HG02623 (cell line): Measurements from ENCODE around the gene SNRPD3.
"Not testable (repeated sequence)": the region's sequence is repeated elsewhere in the genome, so short reads cannot be mapped to it uniquely, and the experiment has no call there.

Experiments
- ATAC-seq: cut with Tn5 transposase; IDR thresholded peaks from one replicate; pipeline ENCODE4 v1.9.1; 2021; ENCODE audit warnings: moderate library complexity; ENCODE audit not compliant: unreplicated experiment

SNRPD3 gene

DNA sequence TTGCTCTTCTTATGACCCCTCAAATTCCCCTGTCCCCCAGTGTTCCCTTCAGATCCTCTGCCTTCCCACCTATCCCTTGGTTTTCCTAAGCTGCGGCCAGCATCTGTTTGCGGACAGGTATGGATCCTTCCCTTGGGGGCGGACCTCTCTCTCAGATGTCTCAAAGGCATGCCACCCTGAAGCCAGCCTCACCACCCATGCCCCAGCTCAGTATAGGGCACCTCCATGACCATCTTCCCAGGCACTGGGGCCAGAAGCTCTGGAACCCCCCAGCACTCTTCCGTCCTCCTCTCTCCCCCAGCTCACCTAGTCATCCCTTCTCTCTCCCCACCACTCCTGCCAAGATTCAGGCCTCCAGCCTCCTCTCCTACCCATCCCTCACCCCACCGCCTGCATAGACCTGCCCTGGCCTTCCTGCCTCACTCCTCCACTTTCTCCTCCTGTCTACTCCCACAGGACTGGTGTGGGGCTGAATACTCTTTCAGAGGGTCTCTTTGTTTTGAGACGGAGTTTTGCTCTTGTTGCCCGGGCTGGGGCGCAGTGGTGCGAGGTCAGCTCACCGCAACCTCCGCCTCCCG, 34.9 kb downstream of the SNRPD3 start:
- ATAC-seq = no peak

- no peak for ATAC-seq
Observed at GRCh38 chr22:24591286-24591830, 35.6 kb downstream of the SNRPD3 start.

- ATAC-seq = no peak
Observed at GRCh38 chr22:24592058-24592850, 36.5 kb downstream of the SNRPD3 start.

- peak; percentile 62 for ATAC-seq
Observed at GRCh38 chr22:24592851-24593558, 37.2 kb downstream of the SNRPD3 start, which contains the start of gene LRRC75B. Gene LRRC75B, minus strand, starts transcription at chr22:24593073. Its CDS starts 34 bp downstream, at chr22:24593039.

DNA sequence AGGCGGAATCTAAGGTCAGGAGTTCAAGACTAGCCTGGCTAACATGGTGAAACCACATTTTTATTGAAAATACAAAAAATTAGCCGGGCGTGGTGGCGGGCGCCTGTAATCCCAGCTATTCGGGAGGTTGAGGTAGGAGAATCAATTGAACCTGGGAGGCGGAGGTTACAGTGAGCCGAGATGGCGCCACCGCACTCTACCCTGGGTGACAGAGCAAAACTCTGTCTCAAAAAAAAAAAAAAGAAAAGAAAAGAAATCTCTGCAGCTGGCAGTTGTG, 37.7 kb downstream of the SNRPD3 start:
- ATAC-seq = not testable (repeated sequence)

- no peak for ATAC-seq
Observed at GRCh38 chr22:24593836-24594568, 38.2 kb downstream of the SNRPD3 start.

DNA sequence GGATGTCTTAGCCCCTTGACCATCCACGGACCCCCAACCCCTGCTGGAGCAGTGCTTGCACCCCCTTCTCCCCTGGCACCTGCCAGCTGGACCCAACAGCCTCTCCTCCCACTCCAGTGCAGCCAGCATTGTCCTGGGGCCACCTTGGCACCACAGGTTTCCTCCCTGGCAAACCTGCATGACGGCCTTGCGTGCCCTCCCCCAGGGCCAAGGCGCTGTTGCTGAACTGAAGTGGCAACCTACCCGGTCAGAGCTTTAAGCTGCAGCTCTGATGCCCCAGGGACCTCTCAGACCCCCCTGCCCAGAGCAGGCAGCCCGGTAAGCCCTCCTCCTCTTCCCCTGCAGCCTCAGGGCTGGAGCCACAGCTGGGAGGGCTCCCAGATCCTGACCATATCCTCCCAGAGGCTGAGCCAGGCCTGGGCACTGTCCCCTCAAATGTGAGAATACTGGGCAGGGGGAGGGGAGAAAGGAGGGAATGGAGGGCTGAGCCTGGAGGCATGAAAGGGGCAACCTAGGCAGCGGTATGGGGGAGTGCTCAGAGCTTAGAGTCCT, 38.8 kb downstream of the SNRPD3 start:
- ATAC-seq = no peak

- no peak for ATAC-seq
Observed at GRCh38 chr22:24595228-24595627, 39.4 kb downstream of the SNRPD3 start.

DNA sequence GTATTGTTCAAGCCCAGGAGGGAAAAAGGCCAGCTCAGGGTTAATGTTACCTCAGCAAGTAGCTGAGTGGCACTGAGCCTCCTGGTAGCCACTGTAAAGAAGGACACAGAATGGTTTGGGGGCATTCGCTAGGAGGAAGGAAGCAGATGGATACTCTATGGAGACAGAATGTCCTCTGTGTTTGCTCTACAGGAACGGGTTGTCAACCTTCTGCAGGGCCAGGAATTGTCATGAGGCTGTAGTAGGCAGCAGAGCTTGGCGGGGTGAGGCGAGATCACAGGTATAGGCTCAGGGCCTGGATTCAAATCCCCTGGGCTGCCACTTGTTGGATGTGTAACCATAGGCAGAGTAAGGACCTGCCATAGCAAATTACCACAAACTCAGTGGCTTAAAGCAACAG, 40.1 kb downstream of the SNRPD3 start:
- no peak for ATAC-seq

DNA sequence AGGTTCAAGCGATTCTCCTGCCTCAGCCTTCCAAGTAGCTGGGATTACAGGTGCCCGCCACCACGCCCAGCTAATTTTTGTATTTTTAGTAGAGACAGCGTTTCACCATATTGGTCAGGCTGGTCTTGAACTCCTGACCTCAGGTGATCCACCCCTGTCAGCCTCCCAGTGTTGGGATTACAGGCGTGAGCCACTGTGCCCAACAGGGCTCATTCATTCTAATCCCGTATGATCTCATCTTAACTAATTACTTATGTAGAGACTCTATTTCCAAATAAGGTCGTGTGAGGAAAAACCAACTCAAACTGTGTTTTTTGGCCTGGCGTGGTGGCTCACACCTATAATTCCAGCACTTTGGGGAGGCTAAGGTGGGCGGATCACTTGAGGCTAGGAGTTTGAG, 41.3 kb downstream of the SNRPD3 start:
- not testable (repeated sequence) for ATAC-seq

GRCh38 chr22:24599514-24599913, 43.7 kb downstream of the SNRPD3 start:
- ATAC-seq = no peak

GRCh38 chr22:24599958-24600715, 44.3 kb downstream of the SNRPD3 start:
- not testable (repeated sequence) for ATAC-seq

DNA sequence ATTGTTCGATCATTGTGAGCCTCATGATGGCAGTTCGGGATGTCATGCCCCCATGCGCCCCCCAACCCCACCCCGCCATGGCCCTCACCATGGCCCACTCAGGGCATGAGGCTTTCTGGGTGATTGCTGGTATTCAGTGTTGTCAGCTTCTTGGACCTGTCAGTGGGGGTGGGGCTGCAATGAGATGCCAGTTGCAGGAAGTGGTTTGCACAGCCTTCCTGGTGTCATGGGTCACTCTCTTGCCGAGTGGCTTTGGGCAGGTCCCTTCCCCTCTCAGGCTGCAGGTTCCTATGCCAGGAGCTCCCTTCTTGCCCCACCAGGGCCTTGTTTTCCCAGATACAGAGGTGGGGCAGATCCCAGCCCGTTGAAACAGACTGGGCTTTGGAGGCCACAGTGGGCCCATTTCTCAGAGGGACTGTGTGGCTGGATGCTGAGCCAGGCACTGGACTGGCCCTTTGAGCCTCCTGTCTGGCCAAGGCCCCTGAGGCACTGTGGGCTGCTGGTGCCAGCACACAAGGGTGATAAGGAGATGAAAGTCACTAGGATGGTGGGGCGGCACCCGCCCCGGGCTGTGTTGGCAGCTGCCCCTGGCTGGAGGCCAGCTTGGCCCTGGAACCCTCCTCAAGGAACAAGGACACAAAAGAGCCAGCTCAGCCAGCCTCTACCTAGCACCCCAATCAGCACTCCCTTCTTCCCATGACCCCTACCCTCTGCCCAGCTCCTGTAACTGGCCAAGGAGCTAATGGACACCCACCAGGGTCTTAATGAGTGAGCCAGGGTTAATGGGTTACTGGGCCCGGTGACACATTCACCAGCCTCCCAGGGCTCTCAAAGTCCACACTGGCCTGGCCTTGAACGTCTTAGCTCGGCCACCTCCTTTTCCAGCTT, 45.7 kb downstream of the SNRPD3 start:
- no peak for ATAC-seq

DNA sequence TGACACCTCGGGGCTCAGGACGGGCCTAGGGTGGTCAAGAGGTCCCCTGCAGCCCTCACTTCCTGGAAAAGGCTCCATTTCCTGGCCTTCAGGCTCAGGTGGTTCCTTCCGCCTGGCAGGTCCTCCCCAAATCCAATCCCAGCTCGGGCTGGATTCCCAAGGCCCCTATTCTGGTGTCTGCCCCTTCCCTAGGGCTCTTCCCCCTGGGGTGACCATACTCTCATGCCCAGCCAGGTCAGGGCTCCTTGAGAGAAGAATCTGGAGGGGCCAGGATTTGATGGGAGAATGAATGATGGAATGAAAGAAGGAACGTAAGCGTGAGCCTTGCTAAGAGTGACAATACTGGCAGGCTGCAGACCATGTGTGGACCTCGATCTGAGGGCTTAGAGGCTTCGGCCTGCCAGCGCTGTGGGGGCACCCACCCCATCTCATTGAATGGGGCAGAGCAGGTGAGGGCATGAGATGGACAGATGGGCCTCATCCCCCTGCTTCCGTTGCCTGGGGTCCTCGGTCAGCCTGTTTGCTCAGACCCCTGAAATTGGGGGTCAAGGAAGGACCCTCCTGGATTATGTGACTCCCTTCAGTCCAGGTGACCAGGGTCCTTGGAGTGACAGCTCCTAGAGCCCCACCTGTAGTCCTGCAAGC, 46.4 kb downstream of the SNRPD3 start:
- ATAC-seq = not testable (repeated sequence)

DNA sequence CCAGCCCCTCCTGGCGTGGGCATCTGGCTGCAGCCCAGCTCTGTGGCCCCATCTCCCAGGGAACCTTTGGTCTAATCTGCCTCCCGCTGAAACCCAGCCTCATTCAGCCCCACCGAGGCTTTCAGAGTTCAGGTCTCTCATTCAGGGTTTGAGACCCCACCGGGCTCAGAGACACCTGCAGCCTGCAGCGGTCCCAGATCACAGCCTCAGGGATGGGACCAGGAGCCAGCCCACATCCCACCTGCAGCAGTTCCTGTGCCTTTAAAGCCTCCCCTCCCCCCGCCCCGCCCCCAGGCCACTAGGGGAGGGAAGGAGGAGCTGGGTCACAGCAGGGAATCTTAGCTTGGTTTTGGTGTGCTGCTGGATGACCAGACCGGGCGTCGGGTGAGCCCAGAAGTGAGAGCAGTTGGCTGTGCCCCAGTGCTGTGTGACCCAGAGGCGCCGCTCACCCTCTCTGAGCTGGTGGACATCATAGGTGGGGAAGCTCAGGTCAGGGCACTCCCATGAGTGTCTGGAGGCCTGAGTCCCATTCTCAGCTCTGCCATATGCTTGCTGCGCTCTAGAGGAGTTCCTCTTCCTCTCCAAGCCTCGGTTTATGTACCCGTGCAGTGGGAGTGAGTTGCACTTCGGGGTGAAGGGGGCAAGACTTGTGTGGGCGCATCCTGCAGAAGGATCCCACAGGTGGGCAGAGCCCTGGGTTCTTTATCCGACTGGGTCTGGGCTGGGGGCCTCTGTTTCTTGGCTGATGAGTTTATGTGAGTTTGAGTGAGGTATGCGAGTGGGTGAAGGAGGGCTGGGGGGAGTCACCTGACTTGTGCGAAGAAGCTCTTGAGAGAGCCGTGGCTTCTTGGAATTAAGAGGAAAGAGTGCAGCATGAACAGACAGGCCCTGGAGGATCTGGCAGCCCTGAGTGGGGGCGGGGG, 47.3 kb downstream of the SNRPD3 start, which contains the start of gene GGT1:
TSS of gene GGT1 (plus strand) at position 347 of the 923 bp plus-strand sequence. CDS start 7,889 bp downstream, outside the sequence.
- not testable (repeated sequence) for ATAC-seq

GRCh38 chr22:24603770-24604629, 48.2 kb downstream of the SNRPD3 start:
- ATAC-seq = not testable (repeated sequence)
